GM18511 (cell line): ENCODE results near the gene APOL4.
"Not testable (repeated sequence)": the region's sequence is repeated elsewhere in the genome, so short reads cannot be mapped to it uniquely, and the experiment has no call there.

ENCODE experiments used
- ATAC-seq: cut with Tn5 transposase; IDR thresholded peaks from one replicate; pipeline ENCODE4 v1.9.1; 2021; ENCODE audit warnings: mild to moderate bottlenecking, moderate library complexity; ENCODE audit not compliant: unreplicated experiment

Gene APOL4

GRCh38 chr22:36156119-36156514, 45.5 kb downstream of the APOL4 start:
- no peak for ATAC-seq

- no peak for ATAC-seq
Observed at GRCh38 chr22:36155702-36156101, 45.9 kb downstream of the APOL4 start.

DNA sequence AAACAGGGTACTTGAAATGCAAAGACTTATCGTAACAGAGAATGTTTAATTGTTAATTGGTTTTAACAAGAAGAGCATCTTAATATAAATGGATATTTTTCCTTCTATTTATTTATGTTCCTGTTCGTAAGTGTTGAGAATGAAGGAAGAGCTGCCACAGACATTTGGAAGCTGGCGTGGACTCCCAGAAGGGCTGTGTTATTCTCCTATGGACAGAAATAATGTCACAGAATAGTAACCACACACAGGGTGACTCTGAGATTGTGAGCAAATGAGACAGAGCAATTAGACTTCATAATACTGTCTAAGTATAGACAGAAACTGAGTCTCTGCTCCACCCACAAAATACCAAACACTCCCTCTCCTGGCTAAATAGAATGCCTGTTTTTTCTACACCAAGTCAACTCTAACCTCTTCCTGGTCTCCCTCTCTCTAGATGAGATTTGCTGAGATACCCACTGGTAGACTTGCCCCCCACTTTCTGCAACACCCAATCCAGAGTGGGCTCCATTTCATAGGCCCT, 47.1 kb downstream of the APOL4 start:
- ATAC-seq, result no peak

DNA sequence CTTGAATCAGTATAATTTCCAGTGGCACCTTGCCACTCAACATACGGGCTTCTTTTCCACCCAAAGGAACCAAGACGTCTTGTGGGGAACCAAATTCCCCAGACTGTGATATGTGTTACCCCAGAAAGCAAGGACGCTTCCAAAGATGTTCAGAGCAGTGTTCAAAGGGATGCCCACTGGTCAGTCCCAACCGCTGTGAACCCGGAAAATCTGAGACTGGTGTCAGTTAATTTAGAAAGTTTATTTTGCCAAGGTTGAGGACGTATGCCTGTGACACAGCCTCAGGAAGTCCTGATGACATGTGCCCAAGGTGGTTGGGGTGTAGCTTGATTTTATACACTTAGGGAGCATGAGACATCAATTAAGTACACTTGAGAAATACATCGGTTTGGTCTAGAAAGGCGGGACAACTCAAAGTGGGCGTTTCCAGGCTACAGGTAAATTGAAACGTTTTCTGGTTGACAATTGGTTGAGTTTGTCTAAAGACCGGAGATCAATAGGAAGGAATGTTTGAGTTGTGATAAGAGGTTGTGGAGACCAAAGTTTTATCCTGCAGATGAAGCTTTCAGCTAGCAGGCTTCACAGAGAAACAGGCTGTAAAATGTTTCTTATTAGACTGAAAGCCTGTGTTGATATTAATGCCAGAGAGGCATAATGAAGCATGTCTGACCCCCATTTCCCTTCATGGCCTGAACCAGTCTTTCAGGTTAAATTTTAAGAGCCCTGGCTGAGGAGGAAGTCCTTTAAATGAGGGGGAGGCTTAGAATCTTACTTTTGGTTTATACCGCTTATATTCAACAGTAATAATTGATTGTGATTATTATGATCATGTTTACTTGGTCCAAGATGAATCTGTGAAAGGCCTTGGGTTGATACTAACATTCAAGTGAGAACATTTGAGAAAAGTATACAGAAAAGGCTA, 47.8 kb downstream of the APOL4 start:
- ATAC-seq, result no peak

GRCh38 chr22:36152821-36153220, 48.8 kb downstream of the APOL4 start:
- not testable (repeated sequence) for ATAC-seq

GRCh38 chr22:36152088-36152487, 49.5 kb downstream of the APOL4 start:
- no peak for ATAC-seq

DNA sequence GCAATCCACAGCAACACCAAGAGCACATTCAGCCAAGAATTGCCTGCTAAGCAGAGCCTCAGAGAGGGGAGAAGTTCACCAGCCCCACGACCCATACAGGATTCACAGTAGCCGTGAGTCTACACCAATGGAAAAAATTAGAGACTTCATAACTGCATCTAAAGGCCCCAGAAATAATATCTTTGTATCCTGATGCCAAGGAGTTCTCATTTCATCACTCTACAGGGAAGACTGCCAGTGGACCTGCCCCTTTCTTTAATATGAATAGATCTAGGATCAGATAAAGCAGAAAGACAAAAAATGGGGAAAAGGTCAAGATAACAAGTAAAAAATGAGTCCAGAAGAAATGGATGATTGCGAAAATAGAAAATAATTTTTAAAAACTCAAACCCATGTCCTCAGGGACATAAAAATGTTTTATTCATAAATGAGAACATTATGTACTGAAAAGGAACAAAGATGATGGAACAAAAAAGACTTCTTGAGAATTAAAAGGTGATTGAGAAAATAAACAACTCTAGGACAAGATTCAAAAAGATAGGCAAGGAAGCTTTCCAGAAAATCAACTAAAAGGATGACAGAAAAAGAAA, 50.5 kb downstream of the APOL4 start:
- no peak for ATAC-seq

GRCh38 chr22:36149441-36149840, 52.2 kb downstream of the APOL4 start:
- ATAC-seq, result no peak

DNA sequence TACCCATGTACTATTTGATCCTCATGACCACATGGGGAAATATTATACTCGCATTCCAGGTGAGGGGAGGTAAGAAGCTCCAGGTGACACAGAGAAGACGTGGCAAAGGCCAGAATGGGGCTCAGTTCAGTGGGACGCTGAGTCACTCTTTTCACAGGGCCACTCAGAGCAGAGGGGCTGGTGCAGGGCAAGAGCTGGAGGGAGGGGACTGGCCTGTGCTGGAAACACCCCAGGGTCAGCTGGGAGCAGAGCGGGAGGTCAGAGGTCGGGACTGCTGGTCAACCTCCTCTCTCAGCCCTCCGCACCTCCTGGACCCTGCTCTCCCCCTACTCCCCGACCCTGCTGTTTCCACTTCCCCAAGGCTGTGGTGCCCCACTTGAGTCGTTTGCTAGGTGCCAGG, 53.2 kb downstream of the APOL4 start:
- no peak for ATAC-seq

- no peak for ATAC-seq
Observed at GRCh38 chr22:36147196-36147791, 54.3 kb downstream of the APOL4 start.

- no peak for ATAC-seq
Observed at GRCh38 chr22:36145881-36146280, 55.7 kb downstream of the APOL4 start.

DNA sequence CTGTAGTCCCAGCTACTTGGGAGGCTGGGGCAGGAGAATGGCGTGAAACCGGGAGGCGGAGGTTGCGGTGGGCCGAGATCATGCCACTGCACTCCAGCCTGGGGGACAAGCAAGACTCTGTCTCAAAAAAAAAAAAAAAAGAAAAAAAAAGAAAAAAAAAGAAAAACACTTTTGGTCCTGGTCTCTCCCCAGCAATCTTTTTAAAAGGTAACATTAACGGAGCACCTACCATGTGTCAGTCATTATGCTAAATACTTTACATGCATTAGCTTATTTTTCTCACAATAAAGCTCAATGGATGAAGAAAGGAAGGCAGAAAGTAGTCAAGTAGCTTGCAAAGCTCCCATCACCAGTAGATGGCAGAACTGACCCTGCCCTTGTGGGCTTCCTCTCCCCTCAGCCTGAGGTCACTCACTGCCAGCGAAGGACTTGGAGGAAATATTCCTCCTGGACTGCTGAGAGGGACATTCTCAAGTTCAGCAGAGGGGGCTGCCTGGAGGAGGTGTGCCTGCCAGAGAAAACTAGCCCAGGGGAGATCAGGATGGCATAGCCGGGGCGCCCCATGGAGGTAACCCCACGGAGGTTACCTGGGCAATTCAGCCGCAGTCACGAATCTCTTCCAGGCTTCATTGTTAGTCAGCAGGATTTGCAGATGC, 56.6 kb downstream of the APOL4 start:
- ATAC-seq, result no peak

DNA sequence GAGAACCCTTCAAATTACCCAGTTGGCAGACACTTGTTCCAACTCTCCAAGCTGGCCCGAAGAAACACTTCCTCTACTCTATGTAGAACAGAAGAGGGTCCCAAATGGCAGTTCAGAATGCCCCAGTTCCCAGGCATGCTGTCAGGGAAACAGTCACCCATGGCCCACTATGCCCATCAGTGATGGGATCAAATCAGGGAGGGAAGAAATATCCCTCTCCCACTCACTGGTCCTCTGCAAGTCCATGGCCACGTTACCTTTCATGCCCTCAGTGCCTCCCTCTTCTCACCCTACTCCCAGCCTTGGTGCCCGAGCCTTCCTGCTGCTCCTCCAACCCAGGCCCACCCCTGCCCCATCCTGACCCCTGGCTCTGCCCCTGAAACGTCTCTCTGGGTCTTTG, 57.7 kb downstream of the APOL4 start:
- ATAC-seq, result no peak

GRCh38 chr22:36143066-36143815, 58.4 kb downstream of the APOL4 start:
- no peak for ATAC-seq

- no peak for ATAC-seq
Observed at GRCh38 chr22:36141481-36141880, 60.1 kb downstream of the APOL4 start.
